GM12873 (cell line): ENCODE results near the gene TMEM201.

Source experiments
- CTCF ChIP-seq: IDR thresholded peaks from 2 replicates; pipeline ENCODE4 v1.5.1; 2012; ENCODE audit warnings: low read depth, mild to moderate bottlenecking, moderate library complexity, low read length, control low read depth; ENCODE audit not compliant: insufficient read depth; ENCODE audit errors: missing control alignments

The TMEM201 gene

GRCh38 chr1:9621032-9621431 lies 32.3 kb downstream of the TMEM201 start:
- no peak for TF ChIP-seq CTCF

GRCh38 chr1:9624081-9624480 lies 35.4 kb downstream of the TMEM201 start:
- TF ChIP-seq CTCF = no peak

DNA sequence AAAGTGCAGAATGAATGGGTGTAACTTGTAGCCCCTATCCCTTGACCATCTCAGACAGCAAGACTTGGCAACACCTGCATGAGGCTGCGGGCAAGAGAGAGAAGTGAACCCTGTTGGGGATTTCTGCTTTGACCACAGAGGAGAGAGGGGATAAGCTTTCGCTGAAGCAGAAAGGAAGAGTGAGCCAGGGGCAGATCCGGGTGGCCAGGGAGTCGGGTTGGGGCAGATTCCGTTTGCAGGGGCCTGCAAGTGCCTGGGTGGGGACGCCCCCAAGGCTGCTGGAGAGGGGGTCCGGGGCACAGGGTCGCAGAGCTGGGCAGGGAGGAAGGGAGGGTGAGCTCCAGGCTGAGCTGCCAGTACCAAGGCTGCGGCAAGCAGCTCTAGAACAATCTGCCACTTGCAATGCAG lies 37.5 kb downstream of the TMEM201 start:
- TF ChIP-seq CTCF = no peak

DNA sequence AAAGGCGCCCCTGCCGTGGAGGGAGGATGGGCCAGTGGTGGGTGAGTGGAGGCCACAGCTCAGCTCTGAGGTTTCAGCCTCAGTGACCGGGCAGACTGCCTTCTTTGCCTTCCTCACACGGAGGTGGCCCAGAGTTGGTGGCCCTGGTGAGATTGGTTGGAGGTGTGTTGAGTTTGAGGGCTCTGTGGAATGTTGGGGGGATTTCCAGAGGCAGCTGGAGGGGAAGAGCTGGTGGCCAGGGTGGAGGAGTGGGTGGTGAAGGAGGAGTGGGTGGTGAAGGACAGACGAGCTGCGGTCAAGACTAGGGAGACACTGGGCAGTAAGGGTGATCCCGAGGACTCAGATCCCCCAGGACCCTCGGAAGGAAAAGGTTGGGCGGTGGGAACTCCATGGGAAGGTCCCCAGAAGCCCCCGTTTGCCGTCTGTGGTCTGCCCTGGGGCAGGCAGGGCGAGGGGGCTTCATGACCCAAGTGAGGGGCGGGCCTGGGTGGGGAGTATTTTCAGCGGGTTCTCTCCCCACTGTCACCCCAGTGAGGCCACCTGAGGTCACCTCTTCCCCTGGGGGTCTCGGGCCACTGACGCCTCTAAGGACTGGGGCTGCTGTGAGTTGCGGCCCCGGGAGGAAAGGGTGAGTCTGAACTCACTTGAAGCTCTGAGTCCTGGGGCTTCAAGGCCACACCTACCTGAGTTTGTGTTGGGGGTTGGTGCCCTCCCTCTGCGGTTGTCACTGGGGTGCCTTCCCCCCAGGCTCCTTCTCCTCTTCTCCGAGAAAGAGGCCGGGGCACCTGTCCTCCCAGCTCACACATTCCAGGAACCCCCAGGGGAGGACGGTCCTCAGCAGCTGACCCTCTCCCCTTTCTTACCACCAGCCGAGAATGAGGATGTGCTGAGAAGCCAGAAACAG lies 40.1 kb downstream of the TMEM201 start:
- no peak for TF ChIP-seq CTCF

DNA sequence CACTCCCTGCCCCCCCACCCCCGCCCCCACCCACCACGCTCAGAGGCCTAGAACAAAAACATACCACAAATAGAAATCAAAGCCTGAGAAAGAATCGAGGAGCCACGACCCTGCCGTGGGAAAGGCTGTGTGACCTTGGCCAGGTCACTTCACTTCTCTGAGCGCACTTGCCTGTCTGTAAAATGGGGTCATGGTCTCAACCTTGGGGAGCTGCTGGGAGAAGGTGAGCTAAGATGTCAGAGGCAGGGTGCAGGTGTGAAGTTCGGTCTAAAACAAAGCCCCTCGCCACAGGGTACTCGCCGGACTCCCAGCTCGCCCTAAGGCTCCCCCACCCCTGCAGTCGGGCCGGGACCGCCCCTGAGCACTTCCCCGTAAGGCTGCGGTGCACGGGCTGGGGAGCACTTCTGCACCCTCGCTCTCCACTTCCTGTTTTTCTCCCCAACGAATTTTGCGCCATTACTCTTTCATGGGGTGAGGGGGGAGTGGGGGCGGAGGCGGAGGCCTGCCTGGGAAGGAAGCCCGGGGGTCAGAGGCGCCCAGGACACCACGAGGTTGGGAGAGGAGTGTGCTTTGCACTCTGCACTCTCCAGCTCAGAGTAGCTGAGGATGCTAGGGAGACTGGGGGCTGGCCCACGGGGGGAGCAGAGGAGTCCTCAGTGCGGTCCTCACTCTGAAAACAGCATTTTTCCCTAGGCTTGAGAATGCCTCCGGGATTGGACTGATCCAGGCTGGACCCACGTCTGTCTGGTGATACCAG lies 40.9 kb downstream of the TMEM201 start:
- no peak for TF ChIP-seq CTCF

DNA sequence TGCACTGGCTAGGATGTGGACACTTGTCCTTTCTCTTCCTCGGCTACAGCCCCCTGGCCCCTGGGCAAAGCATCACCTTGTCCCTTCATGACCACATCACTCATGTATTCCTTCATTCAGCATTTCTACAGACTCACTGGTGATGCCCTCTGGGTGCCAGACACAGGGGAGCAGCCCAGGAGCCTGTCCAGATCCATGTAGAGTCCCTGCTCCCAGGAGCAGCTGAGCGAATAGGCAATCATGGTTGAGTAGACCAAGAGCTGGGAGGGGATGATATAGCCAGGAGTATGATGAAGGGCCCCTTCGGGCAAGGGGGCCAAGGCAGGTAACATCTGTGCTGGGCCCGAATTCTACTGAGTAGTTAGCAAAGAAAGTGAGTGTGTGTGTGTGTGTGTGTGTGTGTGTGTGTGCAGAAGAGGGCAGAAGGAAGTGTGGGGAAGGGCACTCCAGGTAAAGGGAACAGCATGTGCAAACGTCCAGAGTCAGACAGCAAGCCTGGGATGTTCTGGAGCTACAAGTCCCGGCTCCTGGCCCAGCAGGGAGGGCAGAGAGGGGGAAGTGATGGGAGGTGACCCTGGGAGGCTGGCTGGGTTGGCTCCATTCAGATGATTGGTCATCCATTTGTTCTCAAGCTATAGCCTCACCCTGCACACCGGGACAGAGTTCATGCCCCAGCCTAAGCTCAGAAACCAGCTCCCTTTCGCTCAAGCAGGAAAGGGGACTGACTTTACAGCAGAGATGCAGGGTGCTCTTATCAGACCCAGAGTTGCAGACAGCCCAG lies 41.8 kb downstream of the TMEM201 start:
- no peak for TF ChIP-seq CTCF
